Endothelial cell of umbilical vein (primary cell): ENCODE data around the gene COL23A1.

Source experiments
- POLR2AphosphoS5 ChIP-seq: IDR thresholded peaks from 2 replicates; pipeline ENCODE4 v1.6.1; 2012; ENCODE audit warnings: low read depth, mild to moderate bottlenecking, control low read depth, low read length, moderate library complexity; ENCODE audit not compliant: insufficient read depth
- TF ChIP-seq, protein P1 (sequence below), 2 donors: IDR thresholded peaks; 1 replicate in 1 of 2; 2 replicates in 1 of 2; pipeline ENCODE4 v1.5.1; 2011; ENCODE audit warnings: low read length in 2 of 2, mild to moderate bottlenecking in 2 of 2, moderate library complexity in 2 of 2, control low read depth in 1 of 2, inconsistent platforms in 1 of 2, low read depth in 1 of 2; ENCODE audit not compliant: insufficient read depth in 1 of 2; ENCODE audit errors: extremely low read depth in 1 of 2

DNA sequence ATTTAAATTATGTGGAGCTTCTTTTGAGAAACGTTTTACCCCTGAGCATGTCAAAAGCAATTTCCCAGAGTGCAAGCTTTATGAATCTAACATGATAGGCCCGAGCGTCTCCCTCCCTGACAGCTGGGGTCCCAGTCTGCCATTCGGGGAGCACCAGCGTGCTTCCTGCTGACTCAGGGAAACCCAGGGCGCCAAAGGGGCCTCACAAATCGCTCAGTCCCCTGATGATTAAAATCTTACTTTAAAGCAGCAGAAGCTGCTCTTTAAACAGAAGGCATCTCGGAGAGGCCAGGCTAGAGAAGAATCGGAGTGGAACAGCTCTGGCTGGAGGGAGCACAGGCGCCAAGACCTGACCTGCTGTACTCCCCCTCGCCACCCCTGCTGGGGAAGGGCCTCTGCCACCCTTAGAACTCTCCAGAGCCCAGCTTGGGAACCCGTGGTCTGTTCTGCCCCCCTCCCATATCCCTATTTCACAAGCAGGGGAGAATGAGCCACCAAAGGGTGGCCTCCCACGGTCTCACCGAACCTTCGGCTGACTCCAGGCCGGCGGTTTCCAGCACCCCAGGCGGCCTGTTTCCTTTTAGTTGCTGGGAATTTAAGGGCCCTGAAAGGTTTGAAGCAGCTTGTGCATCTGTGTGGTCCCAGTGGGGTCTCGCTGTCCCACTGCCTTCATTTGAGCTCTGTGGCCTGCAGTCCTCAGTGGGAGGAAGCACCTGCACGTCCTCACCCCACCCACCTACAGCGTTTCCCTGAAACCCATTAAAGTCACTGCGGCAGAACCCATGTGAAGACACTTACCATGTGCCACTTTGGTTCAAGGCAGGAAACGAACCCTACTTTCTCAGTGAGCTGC is 147.6 kb downstream of the COL23A1 start:
- TF ChIP-seq, protein P1, sequence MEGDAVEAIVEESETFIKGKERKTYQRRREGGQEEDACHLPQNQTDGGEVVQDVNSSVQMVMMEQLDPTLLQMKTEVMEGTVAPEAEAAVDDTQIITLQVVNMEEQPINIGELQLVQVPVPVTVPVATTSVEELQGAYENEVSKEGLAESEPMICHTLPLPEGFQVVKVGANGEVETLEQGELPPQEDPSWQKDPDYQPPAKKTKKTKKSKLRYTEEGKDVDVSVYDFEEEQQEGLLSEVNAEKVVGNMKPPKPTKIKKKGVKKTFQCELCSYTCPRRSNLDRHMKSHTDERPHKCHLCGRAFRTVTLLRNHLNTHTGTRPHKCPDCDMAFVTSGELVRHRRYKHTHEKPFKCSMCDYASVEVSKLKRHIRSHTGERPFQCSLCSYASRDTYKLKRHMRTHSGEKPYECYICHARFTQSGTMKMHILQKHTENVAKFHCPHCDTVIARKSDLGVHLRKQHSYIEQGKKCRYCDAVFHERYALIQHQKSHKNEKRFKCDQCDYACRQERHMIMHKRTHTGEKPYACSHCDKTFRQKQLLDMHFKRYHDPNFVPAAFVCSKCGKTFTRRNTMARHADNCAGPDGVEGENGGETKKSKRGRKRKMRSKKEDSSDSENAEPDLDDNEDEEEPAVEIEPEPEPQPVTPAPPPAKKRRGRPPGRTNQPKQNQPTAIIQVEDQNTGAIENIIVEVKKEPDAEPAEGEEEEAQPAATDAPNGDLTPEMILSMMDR (IDR thresholded peaks at IDR 0.05; ENCODE audit: extremely low read depth in 1 of 2, insufficient read depth in 1 of 2, low read depth in 1 of 2, low read length in 2 of 2): no peak
- TF ChIP-seq POLR2AphosphoS5: no peak
